ENCODE results near the gene RHOBTB1. TPM values are rescaled to one million over a fixed set of nuclear protein-coding genes. Genes with fewer than 3 reads are reported as not detected.

Gene RHOBTB1
- 10.7 TPM for polyA plus RNA-seq (2012; ENCODE audit: insufficient read length, low read depth)

GRCh38 chr10:60944058-60944909 is at the start of gene RHOBTB1:
TSS of gene RHOBTB1 (minus strand) at chr10:60944185. CDS start at chr10:60911542, 32,643 bp downstream.
- peak; percentile 26; the same call in 1 of the 2 replicates for TF ChIP-seq SIN3A (IDR thresholded peaks at IDR 0.05; ENCODE audit: borderline replicate concordance, insufficient read depth, low read length)
- peak; percentile 49 for TF ChIP-seq POLR2AphosphoS5 (IDR thresholded peaks at IDR 0.05; ENCODE audit: low read depth, low read length)
- TF ChIP-seq FOXP2 (optimal IDR thresholded peaks at IDR 0.05; ENCODE audit: borderline replicate concordance, extremely low read depth, extremely low read length, insufficient read depth) = peak; percentile 69
- TF ChIP-seq REST (IDR thresholded peaks at IDR 0.05; ENCODE audit: insufficient read depth in 1 of 2, low read depth in 2 of 2, low read length in 2 of 2) = no peak
- peak; percentile 31; the same call in 1 of the 2 replicates for TF ChIP-seq TAF1 (IDR thresholded peaks at IDR 0.05; ENCODE audit: borderline replicate concordance, insufficient read depth, low read length)

GRCh38 chr10:60992636-60993035 is 48.7 kb upstream of the RHOBTB1 start:
- no peak for TF ChIP-seq POLR2AphosphoS5 (IDR thresholded peaks at IDR 0.05; ENCODE audit: low read depth, low read length)
- no peak for TF ChIP-seq TAF1 (IDR thresholded peaks at IDR 0.05; ENCODE audit: borderline replicate concordance, insufficient read depth, low read length)
- TF ChIP-seq SIN3A (IDR thresholded peaks at IDR 0.05; ENCODE audit: borderline replicate concordance, insufficient read depth, low read length) = no peak
- TF ChIP-seq REST (IDR thresholded peaks at IDR 0.05; ENCODE audit: insufficient read depth in 1 of 2, low read depth in 2 of 2, low read length in 2 of 2) = no peak
- TF ChIP-seq FOXP2 (optimal IDR thresholded peaks at IDR 0.05; ENCODE audit: borderline replicate concordance, extremely low read depth, extremely low read length, insufficient read depth) = no peak

GRCh38 chr10:60990663-60991062 is 46.7 kb upstream of the RHOBTB1 start:
- no peak for TF ChIP-seq SIN3A (IDR thresholded peaks at IDR 0.05; ENCODE audit: borderline replicate concordance, insufficient read depth, low read length)
- no peak for TF ChIP-seq REST (IDR thresholded peaks at IDR 0.05; ENCODE audit: insufficient read depth in 1 of 2, low read depth in 2 of 2, low read length in 2 of 2)
- TF ChIP-seq TAF1 (IDR thresholded peaks at IDR 0.05; ENCODE audit: borderline replicate concordance, insufficient read depth, low read length) = no peak
- no peak for TF ChIP-seq FOXP2 (optimal IDR thresholded peaks at IDR 0.05; ENCODE audit: borderline replicate concordance, extremely low read depth, extremely low read length, insufficient read depth)
- TF ChIP-seq POLR2AphosphoS5 (IDR thresholded peaks at IDR 0.05; ENCODE audit: low read depth, low read length) = no peak

DNA sequence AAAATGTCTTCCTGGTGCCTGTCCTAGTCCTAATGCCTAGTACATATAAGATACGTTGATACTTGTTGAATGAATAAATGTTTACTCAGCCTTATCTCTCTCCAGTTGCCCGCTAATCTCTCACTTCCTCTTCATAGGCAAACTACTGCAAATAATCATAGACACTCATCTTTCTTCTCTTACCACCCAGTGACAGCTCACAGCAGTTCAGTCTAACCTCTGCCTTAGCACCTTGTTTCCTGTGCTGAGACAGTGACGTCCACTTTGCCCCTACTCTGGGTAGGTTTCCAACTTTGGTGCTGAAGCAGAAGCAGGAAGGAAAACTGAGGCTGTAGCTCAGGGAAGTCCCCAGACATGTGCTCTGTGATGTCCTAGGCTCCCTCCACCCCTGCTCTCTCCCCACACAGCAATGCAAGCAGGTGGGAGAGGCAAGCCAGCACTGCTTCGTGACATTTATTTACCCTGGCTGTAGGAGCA is 45.5 kb upstream of the RHOBTB1 start:
- no peak for TF ChIP-seq SIN3A (IDR thresholded peaks at IDR 0.05; ENCODE audit: borderline replicate concordance, insufficient read depth, low read length)

DNA sequence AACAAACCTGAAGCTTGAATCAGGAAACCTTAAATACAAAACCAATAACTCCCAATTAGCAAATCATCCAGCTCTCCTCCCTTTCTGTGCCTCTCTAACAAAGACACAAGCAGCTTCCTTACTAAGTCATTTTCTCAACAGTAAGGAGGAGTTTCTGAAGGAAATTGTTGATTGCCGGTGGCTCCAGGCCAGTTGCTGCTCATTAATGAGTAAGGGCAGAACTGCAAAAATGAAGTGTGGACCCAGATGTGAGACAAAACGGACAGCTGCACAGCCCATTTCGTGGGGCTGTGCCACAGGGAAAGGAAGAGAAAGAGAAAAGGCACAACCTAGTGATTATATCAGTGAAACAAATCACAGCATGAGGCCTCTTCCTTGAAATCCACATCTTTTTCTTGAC is 42.8 kb upstream of the RHOBTB1 start:
- TF ChIP-seq REST (IDR thresholded peaks at IDR 0.05; ENCODE audit: insufficient read depth in 1 of 2, low read depth in 2 of 2, low read length in 2 of 2) (0 out of 4 replicates have a peak, but pooled peaks of 1 of the 2 experiments have one; percentile 37), POLR2AphosphoS5 (IDR thresholded peaks at IDR 0.05; ENCODE audit: low read depth, low read length) (no peak), SIN3A (IDR thresholded peaks at IDR 0.05; ENCODE audit: borderline replicate concordance, insufficient read depth, low read length) (peak; percentile 67; the same call in 1 of the 2 replicates), FOXP2 (optimal IDR thresholded peaks at IDR 0.05; ENCODE audit: borderline replicate concordance, extremely low read depth, extremely low read length, insufficient read depth) (no peak), TAF1 (IDR thresholded peaks at IDR 0.05; ENCODE audit: borderline replicate concordance, insufficient read depth, low read length) (peak; percentile 41; the same call in 1 of the 2 replicates)
